VCaP (cell line): Measurements from ENCODE around the gene SLC38A10.

Source experiments
- H3K27ac ChIP-seq: fragments of 450-650 bp; 2 replicates; pipeline ENCODE4 v1.5.1; 2017
- TF ChIP-seq, protein P1 (sequence below): fragments of 450-650 bp; conservative IDR thresholded peaks from 2 replicates; pipeline ENCODE4 v1.5.1; 2017; ENCODE audit warnings: mild to moderate bottlenecking, moderate library complexity

SLC38A10 gene

DNA sequence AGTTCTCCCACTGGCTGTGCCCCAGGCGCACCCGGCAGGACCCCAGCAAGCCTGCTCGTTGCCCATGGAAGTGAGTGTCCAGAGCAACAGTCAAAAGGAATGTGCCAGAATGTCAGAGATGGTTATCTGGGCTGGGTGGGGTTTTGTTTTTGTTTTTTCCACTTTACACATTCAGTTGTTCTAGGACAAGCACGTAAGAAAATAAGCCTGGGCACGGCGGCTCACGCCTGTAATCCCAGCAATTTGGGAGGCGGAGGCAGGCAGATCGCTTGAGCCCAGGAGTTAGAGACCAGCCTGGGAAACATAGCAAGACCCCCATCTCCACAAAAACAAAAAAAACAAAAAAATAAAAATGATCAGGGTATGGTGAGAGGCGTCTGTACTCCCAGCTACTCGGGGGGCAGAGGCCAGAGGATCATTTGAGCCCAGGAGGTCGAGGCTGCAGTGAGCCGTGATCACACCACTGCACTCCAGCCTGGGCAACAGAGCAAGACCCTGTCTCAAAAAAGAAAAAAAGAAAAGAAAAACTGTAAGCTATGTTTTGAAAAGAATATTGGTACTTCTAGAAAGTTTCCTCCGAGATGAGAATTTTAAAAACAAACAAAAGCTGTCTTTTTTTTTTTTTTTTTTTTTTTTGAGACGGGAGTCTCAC lies 47.6 kb downstream of the SLC38A10 start:
- no peak overlapping the region for H3K27ac ChIP-seq
- TF ChIP-seq, protein P1, sequence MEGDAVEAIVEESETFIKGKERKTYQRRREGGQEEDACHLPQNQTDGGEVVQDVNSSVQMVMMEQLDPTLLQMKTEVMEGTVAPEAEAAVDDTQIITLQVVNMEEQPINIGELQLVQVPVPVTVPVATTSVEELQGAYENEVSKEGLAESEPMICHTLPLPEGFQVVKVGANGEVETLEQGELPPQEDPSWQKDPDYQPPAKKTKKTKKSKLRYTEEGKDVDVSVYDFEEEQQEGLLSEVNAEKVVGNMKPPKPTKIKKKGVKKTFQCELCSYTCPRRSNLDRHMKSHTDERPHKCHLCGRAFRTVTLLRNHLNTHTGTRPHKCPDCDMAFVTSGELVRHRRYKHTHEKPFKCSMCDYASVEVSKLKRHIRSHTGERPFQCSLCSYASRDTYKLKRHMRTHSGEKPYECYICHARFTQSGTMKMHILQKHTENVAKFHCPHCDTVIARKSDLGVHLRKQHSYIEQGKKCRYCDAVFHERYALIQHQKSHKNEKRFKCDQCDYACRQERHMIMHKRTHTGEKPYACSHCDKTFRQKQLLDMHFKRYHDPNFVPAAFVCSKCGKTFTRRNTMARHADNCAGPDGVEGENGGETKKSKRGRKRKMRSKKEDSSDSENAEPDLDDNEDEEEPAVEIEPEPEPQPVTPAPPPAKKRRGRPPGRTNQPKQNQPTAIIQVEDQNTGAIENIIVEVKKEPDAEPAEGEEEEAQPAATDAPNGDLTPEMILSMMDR = no peak

- TF ChIP-seq, protein P1 = no peak
- no peak overlapping the region for H3K27ac ChIP-seq
These were observed 48.3 kb downstream of the SLC38A10 start for GRCh38 chr17:81246679-81247338.

DNA sequence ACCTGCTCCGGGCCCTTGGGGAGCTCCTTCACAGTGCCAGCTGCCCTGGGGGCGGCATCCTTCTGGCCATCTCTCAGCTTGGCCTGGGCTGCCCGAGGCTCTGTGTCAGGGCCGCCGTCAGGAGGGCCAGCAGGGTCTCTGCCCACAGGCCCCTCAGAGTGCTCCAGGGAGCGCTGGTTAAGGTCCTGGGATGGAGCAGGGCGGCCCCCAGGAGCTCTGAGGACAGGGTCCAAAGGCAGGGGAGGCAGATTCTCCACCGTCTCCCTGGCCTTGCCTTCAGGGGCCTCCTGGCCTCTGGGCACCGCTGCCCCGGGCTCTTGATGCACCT lies 48.8 kb downstream of the SLC38A10 start:
- TF ChIP-seq, protein P1 = no peak
- no peak overlapping the region for H3K27ac ChIP-seq

DNA sequence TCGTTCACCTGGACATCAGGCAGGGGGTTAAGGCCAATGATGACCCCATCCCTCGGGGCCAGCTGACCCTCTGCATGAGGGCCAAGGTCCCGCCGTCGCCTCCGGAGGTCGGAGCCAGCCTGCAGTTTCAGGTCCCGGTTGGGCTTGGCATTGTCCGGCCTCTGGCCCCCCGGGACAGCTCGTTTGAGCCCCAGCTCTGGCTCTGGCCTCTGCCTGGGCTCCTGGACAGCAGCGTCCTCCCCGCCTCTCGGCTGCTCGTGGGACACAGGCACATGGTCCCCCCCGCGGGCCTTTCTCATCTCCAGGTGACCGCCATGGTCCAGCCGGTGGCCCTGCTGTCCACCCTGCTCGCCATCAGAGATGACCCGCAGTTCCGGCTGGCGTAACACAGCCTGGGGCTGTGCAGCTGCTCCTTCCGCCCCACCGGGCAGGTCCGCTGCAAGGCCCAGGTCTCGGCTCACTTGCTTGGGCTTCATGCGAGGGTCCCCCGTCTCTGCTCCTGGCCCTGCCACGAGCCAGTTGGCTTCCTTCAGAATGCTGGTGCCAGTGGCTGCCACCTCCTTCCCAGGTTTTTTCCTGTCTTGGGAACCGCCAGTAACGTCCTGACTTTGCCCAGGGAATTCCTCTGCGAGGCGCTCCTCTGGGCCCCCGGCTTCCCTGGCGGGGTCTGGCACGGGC lies 49.3 kb downstream of the SLC38A10 start:
- TF ChIP-seq, protein P1 = no peak
- no peak overlapping the region for H3K27ac ChIP-seq

DNA sequence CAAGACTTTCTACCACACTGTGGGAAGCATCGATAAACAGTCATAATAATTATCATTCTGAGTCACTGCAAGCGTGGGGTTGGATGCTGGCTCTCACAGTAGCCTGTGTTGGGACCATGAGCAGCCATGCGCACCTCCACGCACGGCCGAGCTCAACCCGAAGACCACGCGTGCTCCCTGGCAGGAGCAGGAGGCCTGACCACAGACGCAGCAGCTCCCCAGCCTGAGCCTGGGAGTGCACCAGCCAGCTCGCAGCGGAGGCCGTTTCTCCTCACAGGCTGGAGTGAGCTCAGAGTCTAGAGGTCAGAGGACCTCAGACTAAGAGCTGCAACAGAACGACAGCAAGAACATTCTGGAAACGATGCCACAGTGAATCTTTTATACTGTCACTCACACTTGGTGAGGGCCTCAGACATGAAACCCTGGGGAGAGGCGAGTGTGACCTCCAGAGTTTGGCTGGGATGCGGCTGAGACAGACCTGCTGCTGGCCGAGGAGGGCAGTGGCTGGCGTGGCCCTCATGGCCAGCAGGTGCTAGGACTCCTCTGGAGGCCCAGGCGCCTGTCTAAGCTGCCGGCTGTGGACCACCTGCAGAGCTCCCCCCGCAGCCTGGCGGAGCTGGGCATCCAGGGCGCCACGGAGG lies 50.0 kb downstream of the SLC38A10 start:
- TF ChIP-seq, protein P1 = no peak
- H3K27ac ChIP-seq = no peak overlapping the region

- no peak overlapping the region for H3K27ac ChIP-seq
- TF ChIP-seq, protein P1 = no peak
These were observed 50.6 kb downstream of the SLC38A10 start for GRCh38 chr17:81244358-81245023.

DNA sequence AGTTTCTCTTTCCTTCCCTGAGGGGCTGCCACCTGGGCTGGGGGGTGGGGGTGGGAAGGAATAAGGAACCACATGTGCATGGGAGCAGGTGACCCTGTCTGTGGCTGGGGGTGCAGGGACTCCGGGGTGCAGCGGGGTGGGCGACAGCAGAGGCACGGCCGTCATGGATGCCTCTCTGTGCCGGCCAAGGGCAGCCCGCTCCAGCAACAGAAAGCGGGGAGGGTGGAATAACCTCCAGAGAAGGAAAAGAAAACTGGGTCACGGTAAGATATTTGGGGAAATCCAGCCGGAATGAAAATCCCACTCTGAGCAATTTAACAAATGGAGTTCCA lies 51.8 kb downstream of the SLC38A10 start:
- no peak overlapping the region for H3K27ac ChIP-seq
- TF ChIP-seq, protein P1 = no peak
